Renal cortical epithelial cell (primary cell): ENCODE results near the gene VDR. TPM values are rescaled to one million over a fixed set of nuclear protein-coding genes. Genes with fewer than 3 reads are reported as not detected.
"Not testable (repeated sequence)": the region's sequence is repeated elsewhere in the genome, so short reads cannot be mapped to it uniquely, and the experiment has no call there.

Experiments used
- DNase-seq: peaks from one replicate; pipeline ENCODE4 v3.0.0-alpha.2; 2011; ENCODE audit warnings: low read depth
- total RNA-seq: library from RNA; depleted of rRNA; stranded (reverse); fragments of >200 nt; gene quantifications from 2 replicates; pipeline ENCODE4 v1.2.3, GENCODE V29; 2014

The VDR gene
- total RNA-seq, 1 donor from 2014 or later = 2.9 TPM

GRCh38 chr12:47829584-47829983 lies 75.2 kb downstream of the VDR start:
- DNase-seq = no peak

- peak; percentile 80 for DNase-seq
These were observed 75.8 kb downstream of the VDR start for GRCh38 chr12:47828976-47829482.

GRCh38 chr12:47828008-47828975 lies 76.5 kb downstream of the VDR start:
- no peak for DNase-seq

- DNase-seq = peak; percentile 83
These were observed 79.6 kb downstream of the VDR start for GRCh38 chr12:47825173-47825639.

GRCh38 chr12:47824635-47825034 lies 80.2 kb downstream of the VDR start:
- peak; percentile 54 for DNase-seq

- DNase-seq = no peak
These were observed 80.6 kb downstream of the VDR start for GRCh38 chr12:47824198-47824597.

GRCh38 chr12:47823422-47824086 lies 81.2 kb downstream of the VDR start:
- DNase-seq = no peak

GRCh38 chr12:47822863-47823262 lies 81.9 kb downstream of the VDR start:
- DNase-seq = no peak

- DNase-seq = no peak
These were observed 82.4 kb downstream of the VDR start for GRCh38 chr12:47822401-47822800.

- DNase-seq = no peak
These were observed 83.5 kb downstream of the VDR start for GRCh38 chr12:47821346-47821706.

GRCh38 chr12:47820631-47821345 lies 84.0 kb downstream of the VDR start:
- peak; percentile 97 for DNase-seq

- DNase-seq = no peak
These were observed 84.7 kb downstream of the VDR start, which contains the start of gene HDAC7 for GRCh38 chr12:47819896-47820630. Gene HDAC7, minus strand, starts transcription at chr12:47819903. Its CDS starts 118 bp downstream, at chr12:47819785.

GRCh38 chr12:47819138-47819895 lies 85.5 kb downstream of the VDR start:
- DNase-seq = no peak

GRCh38 chr12:47818467-47819137 lies 86.2 kb downstream of the VDR start:
- no peak for DNase-seq

- no peak for DNase-seq
These were observed 86.8 kb downstream of the VDR start for GRCh38 chr12:47818007-47818376.

GRCh38 chr12:47817272-47818006 lies 87.4 kb downstream of the VDR start:
- no peak for DNase-seq

- DNase-seq = peak; percentile 54
These were observed 88.2 kb downstream of the VDR start for GRCh38 chr12:47816403-47817271.

- DNase-seq = not testable (repeated sequence)
These were observed 89.3 kb downstream of the VDR start for GRCh38 chr12:47815447-47815846.
